ENCODE measurements around the gene EIF4E2.
"Not testable (repeated sequence)": the region's sequence is repeated elsewhere in the genome, so short reads cannot be mapped to it uniquely, and the experiment has no call there.

Gene EIF4E2

DNA sequence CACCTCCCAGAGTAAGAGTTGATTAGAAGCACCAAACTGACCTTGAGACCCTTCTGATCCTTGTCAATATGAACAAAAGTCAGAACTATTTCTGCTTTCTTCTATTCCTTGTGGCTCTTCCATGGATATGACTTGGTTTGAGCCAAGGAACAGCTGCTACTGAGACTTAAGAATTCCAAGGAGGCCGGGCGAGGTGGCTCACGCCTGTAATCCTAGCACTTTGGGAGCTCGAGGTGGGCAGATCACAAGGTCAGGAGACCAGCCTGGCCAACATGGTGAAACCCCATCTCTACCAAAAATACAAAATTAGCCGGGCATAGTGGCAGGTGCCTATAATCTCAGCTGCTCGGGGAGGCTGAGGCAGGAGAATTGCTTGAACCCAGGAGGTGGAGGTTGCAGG, 20.0 kb downstream of the EIF4E2 start:
- DNase-seq = not testable (repeated sequence)

DNA sequence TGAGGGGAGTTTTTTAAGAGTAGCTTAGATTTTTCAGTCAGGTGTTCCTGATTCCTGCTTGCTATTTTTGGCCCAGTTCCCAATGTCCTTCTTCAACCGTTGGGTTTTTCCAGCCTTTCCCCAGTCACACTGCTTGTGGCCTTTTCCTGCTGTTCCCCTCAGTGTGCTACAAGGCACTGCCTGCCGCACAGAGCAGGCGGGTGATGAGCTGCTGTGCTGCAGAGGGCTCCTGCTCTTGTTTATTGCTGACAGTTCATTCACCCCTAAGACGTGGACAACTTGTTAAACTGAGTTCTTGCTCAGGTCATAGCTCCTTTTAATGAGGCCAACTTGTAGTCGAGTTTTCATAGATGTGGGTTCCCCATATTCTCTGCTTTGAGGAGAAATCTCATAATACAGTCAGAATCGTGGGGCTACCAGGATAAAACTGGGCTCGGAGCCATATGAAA, 20.6 kb downstream of the EIF4E2 start:
- no peak for DNase-seq

DNA sequence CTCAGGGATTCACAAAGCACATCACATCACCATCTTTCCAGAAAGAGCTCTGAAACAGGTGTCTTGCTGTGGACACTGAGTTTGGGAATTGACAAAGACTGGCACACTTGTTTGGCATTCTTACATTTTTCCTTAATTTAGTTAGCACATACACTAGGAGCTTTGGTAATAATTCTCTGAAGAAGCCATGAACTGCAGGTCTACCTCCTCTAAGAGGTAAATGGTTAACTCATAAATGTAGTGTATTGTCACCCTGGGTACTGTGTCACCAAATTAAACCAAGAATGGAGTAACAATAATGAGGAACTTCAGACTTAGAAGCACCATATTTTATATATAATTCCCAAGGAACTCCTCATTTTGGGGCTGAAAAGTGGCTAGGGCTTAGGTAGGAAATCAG, 22.6 kb downstream of the EIF4E2 start:
- DNase-seq = no peak

DNA sequence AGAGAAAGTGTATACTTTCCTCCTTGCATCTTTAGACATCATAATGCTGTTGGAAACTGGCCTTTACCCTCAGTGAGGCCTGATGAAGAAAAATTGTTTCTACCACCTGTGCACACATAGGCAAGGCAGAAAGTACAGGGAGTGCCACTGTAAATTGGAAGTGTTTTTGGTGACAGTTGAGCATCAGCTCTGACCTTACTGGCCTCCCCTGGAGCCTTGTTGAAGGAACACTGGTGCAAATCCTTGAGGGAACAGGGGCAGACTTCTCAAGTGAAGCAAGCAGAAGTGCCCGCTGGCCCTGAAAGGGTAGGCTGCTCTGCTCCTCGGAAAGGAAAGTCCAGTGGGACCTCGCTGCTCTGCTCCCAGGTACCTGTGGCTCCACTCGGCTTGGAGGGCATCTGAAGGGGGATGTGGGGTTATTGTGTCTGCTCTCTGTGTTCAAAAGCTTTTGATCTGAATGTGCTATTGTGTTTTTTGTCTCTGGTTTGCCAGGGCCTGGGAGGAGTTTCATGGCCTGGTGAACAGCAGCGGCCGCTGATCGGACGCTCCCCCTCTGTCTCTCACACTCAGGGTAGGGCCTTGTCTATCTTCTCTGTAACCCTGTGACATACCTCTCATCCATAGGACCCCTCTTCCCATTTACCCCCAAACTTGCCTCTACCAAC, 23.4 kb downstream of the EIF4E2 start:
- no peak for DNase-seq

DNA sequence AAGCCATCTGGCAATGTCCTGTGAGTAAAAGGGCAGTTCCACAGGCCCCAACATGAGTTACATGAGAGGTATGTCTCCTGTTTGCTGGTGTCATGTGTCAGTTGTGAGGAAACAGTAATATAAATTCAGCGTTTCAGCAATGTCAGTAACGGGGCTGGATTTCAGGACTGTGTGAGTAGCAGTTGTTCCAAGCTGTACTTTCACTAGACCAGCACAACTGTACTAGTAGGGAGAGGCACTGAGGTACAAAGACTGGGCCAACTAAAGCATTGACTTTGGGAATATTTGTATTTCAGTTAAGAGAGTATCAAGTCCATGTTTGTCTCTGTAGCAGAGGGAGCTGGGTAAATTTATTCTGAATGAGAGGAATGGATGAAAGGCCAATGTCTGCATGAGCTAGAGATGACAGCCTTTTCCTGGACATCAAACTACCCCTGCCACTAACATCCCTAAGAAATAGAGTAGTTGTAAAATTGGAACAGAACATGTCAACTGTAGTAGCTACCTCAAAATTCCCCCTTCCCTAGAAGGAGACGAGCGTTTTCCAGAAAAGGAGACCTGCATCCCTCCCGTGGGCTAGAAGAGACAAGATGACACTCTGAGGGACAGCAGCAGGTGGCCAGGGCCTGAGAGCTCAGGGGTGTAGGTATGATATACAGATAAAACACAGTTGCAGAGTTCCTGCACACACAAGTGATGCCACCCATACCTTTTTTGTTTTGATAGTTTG, 24.4 kb downstream of the EIF4E2 start:
- no peak for DNase-seq

DNA sequence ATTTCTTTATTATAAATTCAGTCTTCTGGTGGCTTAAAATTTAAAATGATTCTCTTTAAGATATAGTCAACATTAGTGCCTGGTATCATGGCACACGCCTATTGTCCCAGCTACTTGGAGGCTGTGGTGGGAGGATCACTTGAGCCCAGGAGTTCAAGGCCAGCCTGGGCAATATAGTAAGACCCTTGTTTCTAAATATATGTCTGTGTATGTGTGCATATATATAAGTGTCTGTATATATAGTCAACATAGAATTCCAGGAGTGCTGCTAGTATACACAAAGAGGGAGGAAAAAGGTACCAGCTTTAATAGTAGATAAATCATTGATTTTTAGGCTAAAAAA, 24.9 kb downstream of the EIF4E2 start:
- no peak for DNase-seq

DNA sequence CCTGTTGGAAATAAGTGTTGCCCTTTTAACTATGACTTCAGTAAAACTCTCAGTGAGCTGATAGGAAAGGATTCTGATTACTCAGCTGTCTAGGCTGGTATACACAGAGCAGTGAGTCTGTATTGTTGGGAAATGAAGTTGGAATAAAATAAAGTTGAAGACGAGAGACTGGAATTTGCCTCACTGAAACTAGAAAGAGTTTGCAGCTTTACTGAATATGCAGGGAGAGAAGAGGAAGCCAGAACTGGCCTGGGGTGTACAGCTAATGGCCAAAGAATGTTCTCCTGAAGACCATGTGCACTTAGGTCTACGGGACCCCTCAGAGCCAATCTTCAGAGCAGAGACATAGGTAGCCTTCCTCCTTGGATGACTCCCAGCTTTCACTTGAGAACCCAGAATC, 26.5 kb downstream of the EIF4E2 start:
- no peak for DNase-seq

- no peak for DNase-seq
Observed at GRCh38 chr2:232577841-232578240, 27.4 kb downstream of the EIF4E2 start.

GRCh38 chr2:232578626-232579025, 28.1 kb downstream of the EIF4E2 start:
- DNase-seq = no peak

DNA sequence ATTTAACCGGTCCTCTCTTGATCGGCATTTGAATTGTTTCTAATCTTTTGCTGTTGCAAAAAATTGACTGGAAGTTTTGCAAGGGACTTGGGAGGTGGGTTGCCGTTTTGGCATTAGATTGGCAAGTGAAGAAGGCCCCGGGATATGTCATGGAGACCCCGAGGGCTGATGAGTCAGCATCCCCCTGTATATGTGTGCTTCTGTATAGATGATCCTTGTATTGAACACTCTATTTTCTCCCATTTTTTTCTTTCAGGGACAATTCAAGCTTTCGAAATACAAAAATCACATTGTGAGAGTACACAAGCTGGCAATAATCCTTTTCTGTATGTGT, 30.1 kb downstream of the EIF4E2 start:
- no peak for DNase-seq

GRCh38 chr2:232581725-232582124, 31.2 kb downstream of the EIF4E2 start:
- DNase-seq = no peak

- DNase-seq = no peak
Observed at GRCh38 chr2:232584238-232584637, 33.7 kb downstream of the EIF4E2 start.

DNA sequence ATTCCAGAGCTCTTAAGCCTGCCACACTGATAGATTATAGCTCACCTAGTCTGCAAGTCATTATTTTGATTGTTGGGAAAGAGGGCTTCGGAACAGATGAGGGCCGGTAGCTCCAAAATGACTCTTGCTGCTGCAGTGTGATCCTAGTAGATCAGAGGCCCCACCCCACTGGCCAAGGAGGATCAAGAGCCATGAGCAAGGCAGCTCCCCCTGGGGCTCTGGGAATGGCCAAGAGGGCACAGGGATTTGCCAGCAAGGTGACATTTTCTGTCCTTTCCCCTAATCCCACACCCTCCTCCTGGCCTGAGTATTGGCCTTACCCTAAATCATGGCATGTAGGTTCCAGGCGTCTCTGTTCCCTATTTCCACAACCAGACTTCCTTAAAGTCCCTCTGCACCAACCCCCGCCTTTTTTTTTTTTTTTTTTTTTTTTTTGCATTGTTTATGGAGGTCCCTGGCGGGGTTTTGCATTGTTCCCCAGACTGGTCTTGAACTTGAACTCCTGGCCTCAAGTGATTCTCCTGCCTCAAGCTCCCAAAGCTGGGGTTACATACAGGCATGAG, 36.5 kb downstream of the EIF4E2 start:
- DNase-seq = no peak

- no peak for DNase-seq
Observed at GRCh38 chr2:232587512-232587911, 37.0 kb downstream of the EIF4E2 start.

DNA sequence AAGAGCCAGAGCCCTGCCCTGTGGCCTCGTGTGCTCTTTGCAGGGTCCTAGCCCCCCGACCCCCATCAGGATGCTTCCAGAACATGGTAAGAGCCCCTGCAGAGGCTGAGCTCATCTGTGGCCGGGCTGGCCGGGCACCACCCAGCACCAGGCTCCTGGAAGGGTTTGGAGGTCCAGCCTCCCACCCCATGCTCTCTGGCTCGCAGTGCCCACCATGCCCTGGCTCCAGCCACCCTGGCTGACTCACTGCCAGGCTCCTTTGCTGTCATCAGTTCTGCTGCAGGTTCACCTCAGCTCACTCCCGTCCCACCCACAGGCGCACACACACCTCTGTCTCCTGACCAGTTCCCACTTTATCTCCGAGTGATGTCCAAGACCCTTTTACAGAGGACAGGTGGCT, 37.5 kb downstream of the EIF4E2 start:
- DNase-seq = no peak

DNA sequence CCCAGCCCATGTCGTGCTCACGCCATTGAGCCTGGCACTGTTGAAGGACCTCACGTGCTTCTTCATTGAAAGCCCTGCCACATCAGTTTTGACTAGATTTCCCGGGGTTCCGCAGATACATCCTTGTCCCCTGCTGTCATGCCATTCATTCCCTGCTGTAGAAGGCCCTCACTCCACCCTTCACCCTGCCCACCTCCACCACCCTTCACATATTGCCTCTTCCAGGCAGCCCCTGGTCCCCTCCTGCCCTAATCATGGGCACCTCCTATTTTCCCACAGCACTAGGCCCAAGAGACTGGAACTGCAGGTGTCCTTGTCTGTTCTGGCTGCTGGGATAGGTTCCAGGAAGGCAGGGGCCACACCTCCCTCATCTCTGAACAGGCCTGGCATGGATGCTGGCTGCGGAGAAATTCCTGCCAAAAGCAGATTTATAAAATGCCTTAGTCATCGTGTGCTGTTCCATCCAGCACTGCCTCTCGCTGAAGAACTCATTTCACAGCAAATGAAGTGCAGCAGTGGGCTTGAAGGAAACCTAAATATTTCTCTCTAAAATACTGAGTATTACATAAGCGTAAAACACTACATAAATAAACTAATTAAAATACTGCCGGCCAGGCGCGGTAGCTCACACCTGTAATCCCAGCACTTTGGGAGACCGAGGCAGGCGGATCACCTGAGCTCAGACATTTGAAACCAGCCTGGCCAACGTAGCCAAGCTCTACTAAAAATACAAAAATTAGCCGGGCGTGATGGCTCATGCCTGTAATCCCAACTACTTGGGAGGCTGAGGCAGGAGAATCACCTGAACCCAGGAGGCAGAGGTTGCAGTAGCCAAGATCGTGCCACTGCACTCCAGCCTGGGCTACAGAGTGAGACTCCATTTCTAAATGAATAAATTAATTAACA, 38.4 kb downstream of the EIF4E2 start:
- no peak for DNase-seq

DNA sequence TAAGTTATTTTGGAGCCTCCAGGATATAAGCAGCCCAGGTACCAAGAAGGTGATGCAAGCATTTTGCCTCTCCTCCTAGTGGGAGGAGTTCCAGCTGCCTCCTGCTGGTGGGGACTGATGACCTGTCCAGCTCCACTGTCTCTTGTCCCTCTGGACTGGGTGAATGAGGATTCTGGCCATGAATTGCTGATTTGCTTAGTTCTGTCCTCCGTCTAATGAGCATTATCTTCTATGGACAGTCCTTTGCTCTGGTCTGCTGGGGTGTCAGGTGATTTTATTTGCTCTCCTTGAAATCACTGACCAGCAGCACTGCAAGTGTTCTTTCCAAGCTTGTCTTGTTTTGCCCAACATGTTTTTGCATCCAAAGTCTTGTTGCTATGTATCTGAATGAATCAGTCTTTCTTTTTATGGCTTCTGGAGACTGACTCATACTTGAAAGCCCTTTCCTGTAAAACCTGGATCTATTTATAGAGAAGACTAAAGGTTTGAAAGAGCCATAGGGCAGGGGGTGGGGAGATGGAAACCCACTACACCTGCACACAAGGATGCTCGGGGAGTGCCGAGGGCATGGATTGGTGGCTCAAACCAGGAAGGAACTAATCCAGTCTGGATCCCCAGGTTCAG, 42.4 kb downstream of the EIF4E2 start:
- no peak for DNase-seq

DNA sequence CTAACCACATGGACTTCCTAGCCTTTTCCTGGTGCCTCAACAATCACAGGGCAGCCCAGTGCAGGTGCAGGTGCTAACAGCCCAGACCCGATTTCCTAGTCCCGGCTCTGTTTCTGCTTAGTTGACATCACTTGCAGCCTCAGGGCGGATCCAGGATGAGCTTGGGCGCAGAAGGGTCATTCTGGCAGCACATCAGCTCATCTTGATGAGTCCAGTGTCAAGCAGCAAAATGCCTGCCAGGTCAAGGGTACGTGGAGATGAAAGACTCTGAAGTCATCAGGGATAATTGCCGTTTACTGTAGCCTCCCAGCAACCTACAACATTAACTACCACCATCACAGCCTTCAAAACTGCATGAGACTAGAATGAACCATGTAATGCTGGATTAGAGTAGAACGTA, 43.5 kb downstream of the EIF4E2 start:
- no peak for DNase-seq

GRCh38 chr2:232597362-232598079, 47.0 kb downstream of the EIF4E2 start:
- DNase-seq = no peak

- no peak for DNase-seq
Observed at GRCh38 chr2:232598293-232598692, 47.8 kb downstream of the EIF4E2 start.

DNA sequence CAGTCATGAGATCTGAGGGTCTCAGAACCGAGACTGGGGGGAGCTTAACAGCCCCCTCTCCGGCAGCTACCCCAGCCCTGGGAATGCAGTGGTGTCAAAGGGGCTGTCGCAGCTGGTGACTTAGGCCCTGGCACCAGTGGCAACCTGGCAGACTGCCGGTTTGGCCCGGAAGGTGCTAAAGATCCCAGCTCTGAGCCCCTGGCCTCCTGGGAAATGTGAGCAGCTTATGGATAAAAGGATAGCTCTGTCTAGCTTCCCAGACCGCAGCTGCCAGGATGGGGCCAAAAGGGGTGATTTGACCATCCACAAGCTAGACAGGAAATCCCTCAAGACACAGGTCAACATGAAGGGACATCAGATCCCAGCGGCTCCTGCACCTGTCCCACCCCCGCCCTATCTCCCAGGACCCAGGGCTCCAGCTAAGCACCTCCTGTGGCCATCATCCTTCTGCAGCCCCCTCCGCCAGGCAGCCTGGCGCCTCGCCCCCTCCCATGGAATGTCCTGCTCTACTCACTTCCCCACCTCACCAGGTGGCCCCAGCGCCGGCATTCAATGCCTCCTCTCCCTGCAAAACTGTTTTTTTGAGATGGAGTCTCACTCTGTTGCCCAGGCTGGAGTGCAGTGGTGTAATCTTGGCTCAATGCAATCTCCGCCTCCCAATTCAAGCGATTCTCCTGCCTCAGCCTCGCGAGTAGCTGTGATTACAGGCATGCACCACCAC, 49.7 kb downstream of the EIF4E2 start:
- DNase-seq = no peak

DNA sequence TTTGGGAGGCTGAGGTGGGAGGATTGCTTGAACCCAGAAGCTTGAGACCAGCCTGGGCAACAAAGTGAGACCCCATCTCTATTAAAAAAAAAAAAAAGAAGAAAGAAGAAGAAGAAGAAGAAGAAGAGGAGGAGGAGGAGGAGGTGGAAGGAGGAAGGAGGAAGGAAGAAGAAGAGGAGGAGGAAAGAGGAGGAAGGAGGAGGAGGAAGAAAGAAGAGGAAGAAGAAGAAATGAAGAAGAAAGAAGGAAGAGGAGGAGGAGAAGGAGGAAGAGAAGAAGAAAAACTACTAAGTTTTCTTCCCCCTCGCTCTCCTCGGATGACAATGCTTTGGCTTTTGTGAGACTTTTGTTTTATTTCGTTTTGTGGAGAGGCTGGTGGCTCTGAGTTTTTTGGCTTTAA, 52.8 kb downstream of the EIF4E2 start:
- no peak for DNase-seq
